22Rv1 (cell line): ENCODE measurements around the gene PRIMA1.

ENCODE experiments used
- H3K27ac ChIP-seq: fragments of 450-650 bp; 2 replicates; pipeline ENCODE4 v1.5.1; 2017
- CTCF ChIP-seq: fragments of 450-650 bp; IDR thresholded peaks from 2 replicates; pipeline ENCODE4 v1.5.1; 2017; ENCODE audit warnings: mild to moderate bottlenecking
- ZFX ChIP-seq: fragments of 450-650 bp; IDR thresholded peaks from 2 replicates; pipeline ENCODE4 v1.6.1; 2017; ENCODE audit warnings: antibody characterized with exemption, borderline replicate concordance

PRIMA1 gene

GRCh38 chr14:93669632-93670031 lies 118.7 kb downstream of the PRIMA1 start:
- TF ChIP-seq ZFX (no peak), CTCF (no peak)
- H3K27ac ChIP-seq, result no peak overlapping the region
